Upper lobe of left lung (tissue), 4 donors: Measurements from ENCODE around the gene NOL4L.

Experiments used
- CTCF ChIP-seq, 6 experiments: fragments of 450-650 bp in 4 of 6; fragments of 200-600 bp in 2 of 6; sonication (generic) in 2 of 6; IDR thresholded peaks; one replicate each; pipeline ENCODE4 v1.5.1; 2016 to 2019; ENCODE audit warnings: antibody characterized with exemption in 6 of 6
- EP300 ChIP-seq, 4 donors: sonication (generic); formaldehyde crosslinking; IDR thresholded peaks; one replicate each; pipeline ENCODE4 v1.5.1; 2017; ENCODE audit warnings: antibody characterized with exemption in 4 of 4, control low read depth in 2 of 4
- POLR2A ChIP-seq, 4 donors: fragments of 450-650 bp; IDR thresholded peaks; one replicate each; pipeline ENCODE4 v1.5.1; 2016 to 2017; ENCODE audit warnings: antibody characterized with exemption in 4 of 4, mild to moderate bottlenecking in 2 of 4
- POLR2AphosphoS5 ChIP-seq, 2 donors: sonication (generic); formaldehyde crosslinking; IDR thresholded peaks; one replicate each; pipeline ENCODE4 v1.5.1; 2017; ENCODE audit warnings: antibody characterized with exemption in 2 of 2

GRCh38 chr20:32539026-32539816 is 45.9 kb downstream of the NOL4L start:
- TF ChIP-seq CTCF (IDR thresholded peaks at IDR 0.05), result no peak
- no peak for TF ChIP-seq POLR2A (IDR thresholded peaks at IDR 0.05)
- TF ChIP-seq POLR2AphosphoS5 (IDR thresholded peaks at IDR 0.05), result no peak
- no peak for TF ChIP-seq EP300 (IDR thresholded peaks at IDR 0.05)
